Heart left ventricle (tissue), 13 donors: ENCODE data around the gene LGR6.

ENCODE experiments used
- CTCF ChIP-seq, 12 donors: fragments of 200-600 bp; sonication (generic) in 4 of 12; IDR thresholded peaks; one replicate each; pipeline versions ENCODE4 v1.5.0 to v1.8.0; 2018 to 2022; ENCODE audit warnings: antibody characterized with exemption in 12 of 12, mild to moderate bottlenecking in 5 of 12
- POLR2A ChIP-seq, 2 donors: fragments of 450-650 bp; IDR thresholded peaks; one replicate each; pipeline ENCODE4 v1.6.1; 2017; ENCODE audit warnings: antibody characterized with exemption in 2 of 2, mild to moderate bottlenecking in 2 of 2, moderate library complexity in 2 of 2
- donor health status: ischemic (EF 13 %, LVEDD 7.1; RV severe dilation, severe dysfunction).
- donor health status: DM: no; HTN: yes; CAD: no.
- donor health status: DM: no; HTN: no; CAD: no.
- donor health status: ischemic (EF 25% LVEDD 6.9; RV normal size, moderate dysfunction).
- donor health status: ischemic (EF 25% LVEDD 5.7; RV mildly dilated, moderate dysfunction).
- donor health status: ischemic (EF 35%, LVEDD 5.7; RV mildly dilated, moderate dysfunction).
- donor health status: nonischemic (EF 11% LVEDD 7.7; RV severe dilation, severe dysfunction).
- donor health status: DM: yes; HTN: yes; CAD: no.
- donor health status: PGD.
- donor health status: ischemic (EF 29% LVEDD 5.4; RV normal size, mild dysfunction).
- donor health status: nonischemic (EF 23%, LVEDD 6.1; RV moderate dilation, normal function).

- TF ChIP-seq CTCF (IDR thresholded peaks at IDR 0.05) (no peak), POLR2A (IDR thresholded peaks at IDR 0.05) (no peak)
Measured at GRCh38 chr1:202276081-202276715, 82.6 kb downstream of the LGR6 start.
